ENCODE measurements around the gene KCNJ15.
"Not testable (repeated sequence)": the region's sequence is repeated elsewhere in the genome, so short reads cannot be mapped to it uniquely, and the experiment has no call there.

Gene KCNJ15

GRCh38 chr21:38244885-38245869 lies 11.6 kb upstream of the KCNJ15 start:
- Histone ChIP-seq H3K9me3 (replicated peaks; ENCODE audit: low read length) (no peaks in the 10 kb centered on the region), H3K4me2 (ENCODE audit: low read length) (peak overlapping the region; percentile 60), H3K36me3 (ENCODE audit: insufficient read depth, low read length) (no peaks in the 10 kb centered on the region), H3K4me3 (ENCODE audit: low read length) (peak overlapping the region; percentile 13), H3K4me1 (ENCODE audit: control insufficient read depth, insufficient read depth, low read length) (peaks cover 59% of the 10 kb centered on the region), H3K27me3 (ENCODE audit: control insufficient read depth, insufficient read depth, low read length) (no peaks in the 10 kb centered on the region), H3K9ac (ENCODE audit: low read depth, low read length) (peak overlapping the region; percentile 74)

- H3K4me3 ChIP-seq (ENCODE audit: low read length), result no peak overlapping the region
- H3K27me3 ChIP-seq (ENCODE audit: control insufficient read depth, insufficient read depth, low read length), result no peaks in the 10 kb centered on the region
- no peak overlapping the region for H3K4me2 ChIP-seq (ENCODE audit: low read length)
- no peaks in the 10 kb centered on the region for H3K9me3 ChIP-seq (replicated peaks; ENCODE audit: low read length)
- peaks cover 53% of the 10 kb centered on the region for H3K4me1 ChIP-seq (ENCODE audit: control insufficient read depth, insufficient read depth, low read length)
- no peaks in the 10 kb centered on the region for H3K36me3 ChIP-seq (ENCODE audit: insufficient read depth, low read length)
- peak overlapping the region; percentile 74 for H3K9ac ChIP-seq (ENCODE audit: low read depth, low read length)
Observed at GRCh38 chr21:38246511-38246910, 10.3 kb upstream of the KCNJ15 start.

GRCh38 chr21:38247054-38247453 lies 9.7 kb upstream of the KCNJ15 start:
- not testable (repeated sequence) for H3K27me3 ChIP-seq (ENCODE audit: control insufficient read depth, insufficient read depth, low read length); H3K4me2 ChIP-seq (ENCODE audit: low read length); H3K9me3 ChIP-seq (replicated peaks; ENCODE audit: low read length); H3K9ac ChIP-seq (ENCODE audit: low read depth, low read length); H3K36me3 ChIP-seq (ENCODE audit: insufficient read depth, low read length); H3K4me3 ChIP-seq (ENCODE audit: low read length)
- peaks cover 48% of the 10 kb centered on the region for H3K4me1 ChIP-seq (ENCODE audit: control insufficient read depth, insufficient read depth, low read length)

GRCh38 chr21:38247738-38248510 lies 8.9 kb upstream of the KCNJ15 start:
- H3K9ac ChIP-seq (ENCODE audit: low read depth, low read length), result no peak overlapping the region
- H3K4me3 ChIP-seq (ENCODE audit: low read length), result no peak overlapping the region
- H3K4me2 ChIP-seq (ENCODE audit: low read length), result no peak overlapping the region
- H3K4me1 ChIP-seq (ENCODE audit: control insufficient read depth, insufficient read depth, low read length), result peaks cover 39% of the 10 kb centered on the region
- no peaks in the 10 kb centered on the region for H3K27me3 ChIP-seq (ENCODE audit: control insufficient read depth, insufficient read depth, low read length)
- H3K36me3 ChIP-seq (ENCODE audit: insufficient read depth, low read length), result no peaks in the 10 kb centered on the region
- H3K9me3 ChIP-seq (replicated peaks; ENCODE audit: low read length), result no peaks in the 10 kb centered on the region

GRCh38 chr21:38249256-38249655 lies 7.5 kb upstream of the KCNJ15 start:
- Histone ChIP-seq H3K4me3 (ENCODE audit: low read length) (no peak overlapping the region), H3K36me3 (ENCODE audit: insufficient read depth, low read length) (no peaks in the 10 kb centered on the region), H3K27me3 (ENCODE audit: control insufficient read depth, insufficient read depth, low read length) (no peaks in the 10 kb centered on the region), H3K4me1 (ENCODE audit: control insufficient read depth, insufficient read depth, low read length) (peaks cover 32% of the 10 kb centered on the region), H3K9me3 (replicated peaks; ENCODE audit: low read length) (no peaks in the 10 kb centered on the region), H3K9ac (ENCODE audit: low read depth, low read length) (no peak overlapping the region), H3K4me2 (ENCODE audit: low read length) (no peak overlapping the region)

GRCh38 chr21:38249696-38250278 lies 7.0 kb upstream of the KCNJ15 start:
- Histone ChIP-seq H3K4me1 (ENCODE audit: control insufficient read depth, insufficient read depth, low read length) (peaks cover 27% of the 10 kb centered on the region), H3K4me3 (ENCODE audit: low read length) (no peak overlapping the region), H3K4me2 (ENCODE audit: low read length) (no peak overlapping the region), H3K27me3 (ENCODE audit: control insufficient read depth, insufficient read depth, low read length) (no peaks in the 10 kb centered on the region), H3K36me3 (ENCODE audit: insufficient read depth, low read length) (no peaks in the 10 kb centered on the region), H3K9me3 (replicated peaks; ENCODE audit: low read length) (no peaks in the 10 kb centered on the region), H3K9ac (ENCODE audit: low read depth, low read length) (no peak overlapping the region)

GRCh38 chr21:38250991-38251418 lies 5.8 kb upstream of the KCNJ15 start:
- H3K36me3 ChIP-seq (ENCODE audit: insufficient read depth, low read length), result no peaks in the 10 kb centered on the region
- no peak overlapping the region for H3K4me2 ChIP-seq (ENCODE audit: low read length)
- no peaks in the 10 kb centered on the region for H3K27me3 ChIP-seq (ENCODE audit: control insufficient read depth, insufficient read depth, low read length)
- H3K4me3 ChIP-seq (ENCODE audit: low read length), result no peak overlapping the region
- no peak overlapping the region for H3K9ac ChIP-seq (ENCODE audit: low read depth, low read length)
- no peaks in the 10 kb centered on the region for H3K9me3 ChIP-seq (replicated peaks; ENCODE audit: low read length)
- H3K4me1 ChIP-seq (ENCODE audit: control insufficient read depth, insufficient read depth, low read length), result peaks cover 15% of the 10 kb centered on the region

- Histone ChIP-seq H3K4me1 (ENCODE audit: control insufficient read depth, insufficient read depth, low read length) (peaks cover 14% of the 10 kb centered on the region), H3K9me3 (replicated peaks; ENCODE audit: low read length) (no peaks in the 10 kb centered on the region), H3K27me3 (ENCODE audit: control insufficient read depth, insufficient read depth, low read length) (no peaks in the 10 kb centered on the region), H3K4me2 (ENCODE audit: low read length) (no peak overlapping the region), H3K36me3 (ENCODE audit: insufficient read depth, low read length) (no peaks in the 10 kb centered on the region), H3K4me3 (ENCODE audit: low read length) (no peak overlapping the region), H3K9ac (ENCODE audit: low read depth, low read length) (no peak overlapping the region)
Observed at GRCh38 chr21:38254970-38255369, 1.8 kb upstream of the KCNJ15 start.

GRCh38 chr21:38255571-38256117 lies 1.1 kb upstream of the KCNJ15 start:
- Histone ChIP-seq H3K4me2 (ENCODE audit: low read length) (no peak overlapping the region), H3K4me1 (ENCODE audit: control insufficient read depth, insufficient read depth, low read length) (peaks cover 11% of the 10 kb centered on the region), H3K27me3 (ENCODE audit: control insufficient read depth, insufficient read depth, low read length) (no peaks in the 10 kb centered on the region), H3K9me3 (replicated peaks; ENCODE audit: low read length) (no peaks in the 10 kb centered on the region), H3K9ac (ENCODE audit: low read depth, low read length) (no peak overlapping the region), H3K4me3 (ENCODE audit: low read length) (no peak overlapping the region), H3K36me3 (ENCODE audit: insufficient read depth, low read length) (no peaks in the 10 kb centered on the region)

- H3K4me1 ChIP-seq (ENCODE audit: control insufficient read depth, insufficient read depth, low read length), result peaks cover 23% of the 10 kb centered on the region
- H3K9ac ChIP-seq (ENCODE audit: low read depth, low read length), result no peak overlapping the region
- no peaks in the 10 kb centered on the region for H3K36me3 ChIP-seq (ENCODE audit: insufficient read depth, low read length)
- H3K4me3 ChIP-seq (ENCODE audit: low read length), result no peak overlapping the region
- no peaks in the 10 kb centered on the region for H3K9me3 ChIP-seq (replicated peaks; ENCODE audit: low read length)
- H3K27me3 ChIP-seq (ENCODE audit: control insufficient read depth, insufficient read depth, low read length), result no peaks in the 10 kb centered on the region
- H3K4me2 ChIP-seq (ENCODE audit: low read length), result no peak overlapping the region
Observed at GRCh38 chr21:38257667-38258066, 876 bp downstream of the KCNJ15 start.

Measured in skeletal muscle satellite cell (primary cell).